ENCODE data around the gene MYO18B.

The MYO18B gene

GRCh38 chr22:25837288-25837900, 95.4 kb downstream of the MYO18B start:
- H3K27ac ChIP-seq = no peak overlapping the region
- no peak for TF ChIP-seq ZFX (IDR thresholded peaks at IDR 0.05)
- no peak for TF ChIP-seq CTCF (conservative IDR thresholded peaks at IDR 0.05)

GRCh38 chr22:25838960-25839741, 97.2 kb downstream of the MYO18B start:
- TF ChIP-seq CTCF (conservative IDR thresholded peaks at IDR 0.05) (no peak), ZFX (IDR thresholded peaks at IDR 0.05) (no peak)
- no peak overlapping the region for H3K27ac ChIP-seq

- TF ChIP-seq CTCF (conservative IDR thresholded peaks at IDR 0.05) (no peak), ZFX (IDR thresholded peaks at IDR 0.05) (no peak)
- H3K27ac ChIP-seq = no peak overlapping the region
Observed at GRCh38 chr22:25839755-25840154, 97.8 kb downstream of the MYO18B start.

GRCh38 chr22:25840167-25840566, 98.2 kb downstream of the MYO18B start:
- no peak overlapping the region for H3K27ac ChIP-seq
- no peak for TF ChIP-seq ZFX (IDR thresholded peaks at IDR 0.05)
- no peak for TF ChIP-seq CTCF (conservative IDR thresholded peaks at IDR 0.05)

- TF ChIP-seq ZFX (IDR thresholded peaks at IDR 0.05) = no peak
- no peak for TF ChIP-seq CTCF (conservative IDR thresholded peaks at IDR 0.05)
- H3K27ac ChIP-seq = no peak overlapping the region
Observed at GRCh38 chr22:25840891-25841290, 98.9 kb downstream of the MYO18B start.

- H3K27ac ChIP-seq = no peak overlapping the region
- TF ChIP-seq CTCF (conservative IDR thresholded peaks at IDR 0.05) (no peak), ZFX (IDR thresholded peaks at IDR 0.05) (no peak)
Observed at GRCh38 chr22:25841775-25842174, 99.8 kb downstream of the MYO18B start.

- TF ChIP-seq CTCF (conservative IDR thresholded peaks at IDR 0.05) = no peak
- no peak overlapping the region for H3K27ac ChIP-seq
Observed at GRCh38 chr22:25843660-25844405, 101.8 kb downstream of the MYO18B start.

Measured in C4-2B (cell line).